Gastroesophageal sphincter (tissue), 3 donors: ENCODE measurements around the gene WDR3.

ENCODE experiments used
- CTCF ChIP-seq, 4 experiments: fragments of 200-600 bp in 2 of 4; fragments of 450-650 bp in 2 of 4; sonication (generic) in 1 of 4; IDR thresholded peaks; one replicate each; pipeline ENCODE4 v1.5.1; 2017 to 2019; ENCODE audit warnings: antibody characterized with exemption in 4 of 4, mild to moderate bottlenecking in 2 of 4, moderate library complexity in 2 of 4
- EP300 ChIP-seq: sonication (generic); formaldehyde crosslinking; IDR thresholded peaks from one replicate; pipeline ENCODE4 v1.6.1; 2017; ENCODE audit warnings: antibody characterized with exemption, mild to moderate bottlenecking
- POLR2A ChIP-seq, 2 donors: fragments of 450-650 bp; IDR thresholded peaks; one replicate each; pipeline ENCODE4 v1.6.1; 2017; ENCODE audit warnings: antibody characterized with exemption in 2 of 2, mild to moderate bottlenecking in 2 of 2, moderate library complexity in 1 of 2
- POLR2AphosphoS5 ChIP-seq: sonication (generic); formaldehyde crosslinking; IDR thresholded peaks from one replicate; pipeline ENCODE4 v1.6.1; 2017; ENCODE audit warnings: antibody characterized with exemption

DNA sequence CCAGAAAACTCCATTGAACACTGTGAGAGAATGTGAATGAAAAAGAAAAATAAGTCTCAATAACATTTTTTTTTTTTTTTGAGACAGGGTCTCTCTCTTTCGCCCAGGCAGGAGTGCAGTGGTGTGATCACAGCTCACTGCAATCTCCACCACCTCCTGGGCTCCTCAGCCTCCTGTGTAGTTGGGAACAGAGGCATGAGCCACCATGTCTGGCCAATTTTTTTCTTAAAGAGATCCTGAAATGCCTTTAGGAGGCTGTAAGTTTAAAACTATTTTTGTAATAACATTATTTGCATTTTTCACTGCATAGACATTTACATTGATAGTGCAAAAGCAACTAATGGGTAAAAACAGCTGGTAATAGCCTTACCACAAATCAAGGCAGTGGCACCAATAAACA lies 35.5 kb upstream of the WDR3 start:
- no peak for TF ChIP-seq CTCF (IDR thresholded peaks at IDR 0.05)
- no peak for TF ChIP-seq POLR2AphosphoS5
- TF ChIP-seq POLR2A (IDR thresholded peaks at IDR 0.05): no peak
- TF ChIP-seq EP300: no peak
